22Rv1 (cell line): ENCODE results near the gene NT5C3A.

ENCODE experiments used
- ZFX ChIP-seq: fragments of 450-650 bp; IDR thresholded peaks from 2 replicates; pipeline ENCODE4 v1.6.1; 2017; ENCODE audit warnings: antibody characterized with exemption, borderline replicate concordance
- TF ChIP-seq, protein P1 (sequence below): fragments of 450-650 bp; IDR thresholded peaks from 2 replicates; pipeline ENCODE4 v1.5.1; 2017; ENCODE audit warnings: mild to moderate bottlenecking

DNA sequence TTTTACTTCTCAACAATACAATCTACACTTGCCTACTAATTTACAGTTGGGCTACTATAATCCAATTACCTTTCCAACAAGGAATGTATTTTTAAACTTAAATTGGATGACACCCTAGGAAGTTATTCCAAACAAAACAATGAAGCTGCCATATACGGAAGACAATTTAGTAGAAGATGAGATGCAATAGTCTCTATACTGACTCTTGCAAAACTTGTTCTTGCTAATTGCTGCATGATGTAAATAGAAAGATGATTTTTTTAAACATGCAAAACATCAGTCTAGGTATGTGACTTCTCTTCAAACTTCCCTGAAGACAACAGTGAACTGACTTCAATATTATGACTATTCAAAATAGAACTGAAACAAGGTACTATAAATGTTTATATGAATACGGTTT lies 17.6 kb downstream of the NT5C3A start:
- TF ChIP-seq, protein P1, sequence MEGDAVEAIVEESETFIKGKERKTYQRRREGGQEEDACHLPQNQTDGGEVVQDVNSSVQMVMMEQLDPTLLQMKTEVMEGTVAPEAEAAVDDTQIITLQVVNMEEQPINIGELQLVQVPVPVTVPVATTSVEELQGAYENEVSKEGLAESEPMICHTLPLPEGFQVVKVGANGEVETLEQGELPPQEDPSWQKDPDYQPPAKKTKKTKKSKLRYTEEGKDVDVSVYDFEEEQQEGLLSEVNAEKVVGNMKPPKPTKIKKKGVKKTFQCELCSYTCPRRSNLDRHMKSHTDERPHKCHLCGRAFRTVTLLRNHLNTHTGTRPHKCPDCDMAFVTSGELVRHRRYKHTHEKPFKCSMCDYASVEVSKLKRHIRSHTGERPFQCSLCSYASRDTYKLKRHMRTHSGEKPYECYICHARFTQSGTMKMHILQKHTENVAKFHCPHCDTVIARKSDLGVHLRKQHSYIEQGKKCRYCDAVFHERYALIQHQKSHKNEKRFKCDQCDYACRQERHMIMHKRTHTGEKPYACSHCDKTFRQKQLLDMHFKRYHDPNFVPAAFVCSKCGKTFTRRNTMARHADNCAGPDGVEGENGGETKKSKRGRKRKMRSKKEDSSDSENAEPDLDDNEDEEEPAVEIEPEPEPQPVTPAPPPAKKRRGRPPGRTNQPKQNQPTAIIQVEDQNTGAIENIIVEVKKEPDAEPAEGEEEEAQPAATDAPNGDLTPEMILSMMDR, result no peak
- no peak for TF ChIP-seq ZFX
